Psoas muscle (tissue), 8 donors: Measurements from ENCODE around the gene GNAS-AS1. TPM values are rescaled to one million over a fixed set of nuclear protein-coding genes. Genes with fewer than 3 reads are reported as not detected.

Source experiments
- ATAC-seq, 4 donors: fragments of 200-7000 bp; cut with Tn5 transposase; one replicate each; pipeline ENCODE4 v1.9.1; 2020; ENCODE audit warnings: moderate library complexity in 3 of 4, mild to moderate bottlenecking in 2 of 4
- DNase-seq, 2 donors: peaks; one replicate each; pipeline ENCODE4 v3.0.0-alpha.2; 2020
- H3K27ac ChIP-seq: fragments of 200-600 bp; one replicate; pipeline ENCODE4 v1.8.0; 2022
- H3K27me3 ChIP-seq, 3 donors: fragments of 200-600 bp in 1 of 3; one replicate each; pipeline versions ENCODE4 v1.6.1 to v1.8.0; 2013 to 2022; ENCODE audit warnings: low read length in 2 of 3, mild to moderate bottlenecking in 2 of 3, moderate library complexity in 1 of 3; ENCODE audit not compliant: insufficient read depth in 3 of 3
- H3K36me3 ChIP-seq, 2 donors: fragments of 200-600 bp in 1 of 2; one replicate each; pipeline versions ENCODE4 v1.6.1 to v1.8.0; 2013 to 2022; ENCODE audit warnings: low read depth in 1 of 2, mild to moderate bottlenecking in 1 of 2, moderate library complexity in 1 of 2; ENCODE audit not compliant: insufficient read depth in 1 of 2
- H3K4me1 ChIP-seq: fragments of 200-600 bp; one replicate; pipeline ENCODE4 v1.8.0; 2022
- H3K4me3 ChIP-seq: fragments of 200-600 bp; one replicate; pipeline ENCODE4 v1.8.0; 2022; ENCODE audit warnings: mild to moderate bottlenecking
- H3K9me3 ChIP-seq: fragments of 200-600 bp; one replicate; pipeline ENCODE4 v1.8.0; 2022
- WGBS, 3 donors: extraction: QIAGEN DNeasy Blood & Tissue Kit; methylation state at CpG; one replicate each; pipeline versions ENCODE4 v1.1.6 to v1.1.7; 2013; 5-methylcytosine and 5-hydroxymethylcytosine counted together
- intact Hi-C, 2 donors: fragments of 100-400 bp; cut with DNase I; formaldehyde crosslinking; loops; one replicate each; pipeline versions ENCODE4 v1.11.0 to v1.14.2; 2022
- polyA plus RNA-seq, 3 donors: library from polyadenylated mRNA; stranded (reverse); fragments of 200-250 nt; gene quantifications; one replicate each; pipeline ENCODE4 v1.2.3, GENCODE V29; 2013
- total RNA-seq, 4 donors: library from RNA; stranded (reverse); fragmentation: NEBNext Ultra II Directional in 2 of 4; extraction: Animal tissue kit (Norgen Biotek cat#: 25700) in 2 of 4; gene quantifications; one replicate each; pipeline versions ENCODE4 v1.2.1 to v1.2.4, GENCODE V29; 2021 to 2023
- TF ChIP-seq, protein P1 (sequence below): fragments of 200-600 bp; IDR thresholded peaks from one replicate; pipeline ENCODE4 v1.8.0; 2022; ENCODE audit warnings: antibody characterized with exemption
- donor health status: healthy with polysubstance abuse.
- donor health status: DM: no; HTN: no; CAD: no; lungs with moderate emphysema.
- donor health status: Bipolar disorder and iron deficiency.
- donor health status: healthy.
- donor health status: DM: yes; HTN: yes; CAD: no.
- donor health status: DM: no; HTN: no; CAD: no.
- donor health status: DM: no; HTN: no; CAD: no.
- donor health status: DM: yes; HTN: yes; CAD: no.

Gene GNAS-AS1
- total and polyA plus RNA-seq, 7 donors: 0.03 to 1.0 (median 0.40) TPM; not detected in 1

DNA sequence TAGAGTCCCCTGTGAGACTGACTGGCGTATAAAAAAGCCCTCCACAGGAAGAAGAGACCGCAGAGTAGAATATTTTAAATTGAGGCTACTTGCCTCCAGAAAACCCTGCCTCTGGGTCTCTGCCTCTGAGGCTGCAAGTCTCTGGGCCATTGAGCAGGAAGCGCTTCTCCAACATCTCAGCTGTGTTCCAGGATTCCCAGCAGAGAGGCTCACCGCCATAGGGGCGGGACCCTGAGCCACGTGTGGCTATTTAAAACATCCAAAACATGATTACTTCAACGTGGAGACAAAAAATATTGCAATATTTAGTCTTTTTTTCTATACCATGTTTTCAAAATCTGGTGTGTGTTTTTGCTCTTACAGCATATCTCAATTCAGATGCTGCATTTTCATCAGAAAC, 59.4 kb downstream of the GNAS-AS1 start:
- Histone ChIP-seq H3K36me3 (no peaks in the 10 kb centered on the region), H3K27me3 (peaks cover 0 to 23% (median 2%) of the 10 kb centered on the region in 3 donors), H3K27ac (no peak overlapping the region), H3K9me3 (no peaks in the 10 kb centered on the region), H3K4me3 (no peak overlapping the region), H3K4me1 (no peaks in the 10 kb centered on the region)
- intact Hi-C loops: no loop called here
- no peak for DNase-seq
- WGBS, 3 donors: 31 to 42% (median 37%) methylated on average over 7 of the region's 7 CpGs
- no peak for ATAC-seq
- TF ChIP-seq, protein P1, sequence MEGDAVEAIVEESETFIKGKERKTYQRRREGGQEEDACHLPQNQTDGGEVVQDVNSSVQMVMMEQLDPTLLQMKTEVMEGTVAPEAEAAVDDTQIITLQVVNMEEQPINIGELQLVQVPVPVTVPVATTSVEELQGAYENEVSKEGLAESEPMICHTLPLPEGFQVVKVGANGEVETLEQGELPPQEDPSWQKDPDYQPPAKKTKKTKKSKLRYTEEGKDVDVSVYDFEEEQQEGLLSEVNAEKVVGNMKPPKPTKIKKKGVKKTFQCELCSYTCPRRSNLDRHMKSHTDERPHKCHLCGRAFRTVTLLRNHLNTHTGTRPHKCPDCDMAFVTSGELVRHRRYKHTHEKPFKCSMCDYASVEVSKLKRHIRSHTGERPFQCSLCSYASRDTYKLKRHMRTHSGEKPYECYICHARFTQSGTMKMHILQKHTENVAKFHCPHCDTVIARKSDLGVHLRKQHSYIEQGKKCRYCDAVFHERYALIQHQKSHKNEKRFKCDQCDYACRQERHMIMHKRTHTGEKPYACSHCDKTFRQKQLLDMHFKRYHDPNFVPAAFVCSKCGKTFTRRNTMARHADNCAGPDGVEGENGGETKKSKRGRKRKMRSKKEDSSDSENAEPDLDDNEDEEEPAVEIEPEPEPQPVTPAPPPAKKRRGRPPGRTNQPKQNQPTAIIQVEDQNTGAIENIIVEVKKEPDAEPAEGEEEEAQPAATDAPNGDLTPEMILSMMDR: no peak

DNA sequence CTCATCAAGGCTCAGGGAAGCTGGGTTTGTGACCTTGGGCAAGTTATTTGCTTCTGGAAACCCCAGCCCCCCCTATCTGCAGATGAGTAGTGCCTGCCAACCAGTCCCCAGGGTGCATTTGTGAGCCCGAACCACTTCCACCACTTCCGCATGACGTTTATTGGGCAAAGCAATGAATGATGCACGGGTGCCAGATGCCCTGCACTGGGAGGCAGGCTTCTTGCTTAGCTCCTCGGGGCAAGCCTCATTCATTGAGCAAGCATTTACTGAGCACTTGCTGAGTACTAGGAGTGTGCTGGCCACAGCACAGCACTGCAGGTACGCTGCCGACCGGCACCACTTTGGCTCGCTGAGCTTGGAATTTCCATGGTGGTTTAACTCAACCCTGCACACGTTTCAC, 60.2 kb downstream of the GNAS-AS1 start:
- DNase-seq (no peak), ATAC-seq (no peak)
- H3K27ac ChIP-seq: no peak overlapping the region
- TF ChIP-seq, protein P1: no peak
- H3K9me3 ChIP-seq: no peaks in the 10 kb centered on the region
- H3K27me3 ChIP-seq: peaks cover 0 to 24% (median 2%) of the 10 kb centered on the region in 3 donors
- no peaks in the 10 kb centered on the region for H3K4me1 ChIP-seq
- H3K4me3 ChIP-seq: no peak overlapping the region
- intact Hi-C loops: no loop called here
- no peaks in the 10 kb centered on the region for H3K36me3 ChIP-seq
- 25 to 36% (median 25%) methylated on average over 10 of the region's 10 CpGs for WGBS, 3 donors

DNA sequence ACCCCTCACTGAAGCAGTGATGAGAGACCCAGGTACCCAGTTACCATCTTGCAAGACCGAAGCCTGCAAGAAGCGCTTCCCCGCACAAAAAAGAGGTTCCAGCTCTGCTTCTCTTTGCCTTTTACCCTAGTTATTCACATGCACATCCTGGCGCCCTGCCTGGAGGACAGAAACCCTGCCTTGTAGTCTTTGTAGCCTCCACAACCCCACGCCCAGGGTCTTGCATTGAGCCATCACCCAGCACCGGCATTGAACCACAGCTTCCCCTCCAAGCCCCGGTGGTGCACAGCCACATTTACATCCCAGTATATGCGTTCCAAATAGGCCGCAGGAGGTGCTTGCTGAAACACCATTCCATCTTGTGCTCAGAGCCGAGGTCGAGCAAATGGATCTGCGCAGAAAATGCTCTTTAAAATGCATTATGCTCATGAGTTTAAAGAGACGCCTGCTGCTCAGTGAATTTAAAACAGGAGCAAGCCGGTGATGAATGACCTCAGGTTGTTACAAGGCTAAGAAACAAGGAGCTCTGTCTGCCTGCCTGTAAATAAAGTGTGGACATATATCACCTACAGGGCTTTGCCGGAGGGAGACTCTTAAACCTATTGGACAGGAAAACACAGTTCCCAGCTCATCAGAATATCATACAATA, 61.7 kb downstream of the GNAS-AS1 start:
- Histone ChIP-seq H3K4me1 (no peaks in the 10 kb centered on the region), H3K4me3 (no peak overlapping the region), H3K27me3 (peaks cover 0 to 36% (median 2%) of the 10 kb centered on the region in 3 donors), H3K36me3 (no peaks in the 10 kb centered on the region), H3K27ac (no peak overlapping the region), H3K9me3 (no peaks in the 10 kb centered on the region)
- ATAC-seq: no peak
- intact Hi-C loops: no loop called here
- TF ChIP-seq, protein P1: no peak
- DNase-seq: no peak
- WGBS, 3 donors: 76 to 84% (median 79%) methylated on average over 14 to 15 of the region's 15 CpGs

DNA sequence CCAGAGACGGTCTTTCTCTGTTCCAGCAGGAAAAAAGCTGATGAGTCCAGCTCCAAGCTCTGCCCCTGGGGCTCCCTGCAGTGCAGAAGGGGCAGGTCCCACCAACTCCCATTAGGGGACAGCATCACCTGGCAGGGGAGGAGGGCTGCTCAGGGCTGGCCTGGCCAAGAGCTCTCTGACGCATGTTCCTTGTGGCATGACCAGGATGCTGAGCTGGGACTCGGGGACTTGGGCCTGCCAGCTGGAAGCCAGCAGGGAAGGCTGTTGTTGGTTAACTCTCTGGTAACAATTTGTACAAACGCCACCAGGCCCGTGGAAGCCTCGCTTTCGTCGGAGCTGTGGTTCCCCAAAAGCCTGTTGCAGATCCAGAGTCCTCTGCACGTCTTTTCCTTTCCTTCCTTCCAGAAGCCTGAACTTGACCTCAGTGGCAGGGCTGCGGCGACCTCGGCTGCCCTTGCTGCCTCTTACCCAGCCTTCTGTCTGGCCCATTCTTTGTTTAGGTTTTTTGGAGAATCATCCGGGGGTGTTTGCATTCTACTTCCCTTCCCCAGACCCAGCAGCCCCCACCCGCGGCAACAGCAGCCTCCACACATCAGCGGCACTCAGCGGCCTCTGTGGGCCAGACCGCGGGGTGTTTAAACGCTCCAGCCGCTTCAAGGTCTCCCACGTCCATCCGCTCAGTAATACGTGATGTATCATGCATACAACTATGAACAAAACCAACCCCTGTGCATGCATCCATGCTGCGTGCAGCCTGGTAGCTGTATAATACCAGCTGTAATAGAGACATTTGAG, 63.3 kb downstream of the GNAS-AS1 start:
- Histone ChIP-seq H3K4me1 (no peaks in the 10 kb centered on the region), H3K36me3 (no peaks in the 10 kb centered on the region), H3K4me3 (no peak overlapping the region), H3K27ac (no peak overlapping the region), H3K9me3 (no peaks in the 10 kb centered on the region), H3K27me3 (peaks cover 0 to 39% (median 2%) of the 10 kb centered on the region in 3 donors)
- ATAC-seq (no peak), DNase-seq (no peak)
- intact Hi-C loops: no loop called here
- TF ChIP-seq, protein P1: no peak
- 59 to 81% (median 72%) methylated on average over 25 of the region's 25 CpGs for WGBS, 3 donors
